Smooth muscle cell of the coronary artery (primary cell): Measurements from ENCODE around the gene FGD3. TPM values are rescaled to one million over a fixed set of nuclear protein-coding genes. Genes with fewer than 3 reads are reported as not detected.

Experiments
- total RNA-seq: library from RNA; depleted of rRNA; stranded (reverse); fragments of >200 nt; gene quantifications from 2 replicates; pipeline ENCODE4 v1.2.3, GENCODE V29; 2014; ENCODE audit warnings: low replicate concordance

FGD3 gene
- not detected in 2 replicates for total RNA-seq

GRCh38 chr9:92947268-92948037 is at the start of gene FGD3:
TSS of gene FGD3 (plus strand) at chr9:92947523. CDS start at chr9:92976257, 28,734 bp downstream.

GRCh38 chr9:93058355-93059010 is 111.2 kb downstream of the FGD3 start, which contains the start of gene SUSD3:
TSS of gene SUSD3 (plus strand) at chr9:93058701. CDS start at chr9:93058743, 42 bp downstream.

Other genes starting within 250 kb of the FGD3 start
- gene BICD2, start 182.7 kb upstream of the FGD3 start, total RNA-seq: 49.2 and 69.0 TPM in 2 replicates
- gene ZNF484, start 69.5 kb upstream of the FGD3 start, total RNA-seq: 9.5 and 9.7 TPM in 2 replicates
- 0.12 and 0.23 TPM in 2 replicates for gene SUSD3, start 111.2 kb downstream of the FGD3 start, total RNA-seq
- gene CARD19, start 148.7 kb downstream of the FGD3 start, total RNA-seq: 36.7 and 66.4 TPM in 2 replicates
- 24.3 and 35.1 TPM in 2 replicates for gene NINJ1, start 186.7 kb downstream of the FGD3 start, total RNA-seq
- under 0.01 TPM in 1 of 2 replicates, not detected in the other for gene WNK2, start 236.6 kb downstream of the FGD3 start, total RNA-seq